ENCODE data around the gene LARGE1. TPM values are rescaled to one million over a fixed set of nuclear protein-coding genes. Genes with fewer than 3 reads are reported as not detected.

LARGE1 gene
- total and polyA plus RNA-seq, 9 of the 15 experiments (the other 6 are each of a cell fraction or from before 2014, with no cell fraction given) = 0.01 to 0.66 (median 0.14) TPM; not detected in 2

DNA sequence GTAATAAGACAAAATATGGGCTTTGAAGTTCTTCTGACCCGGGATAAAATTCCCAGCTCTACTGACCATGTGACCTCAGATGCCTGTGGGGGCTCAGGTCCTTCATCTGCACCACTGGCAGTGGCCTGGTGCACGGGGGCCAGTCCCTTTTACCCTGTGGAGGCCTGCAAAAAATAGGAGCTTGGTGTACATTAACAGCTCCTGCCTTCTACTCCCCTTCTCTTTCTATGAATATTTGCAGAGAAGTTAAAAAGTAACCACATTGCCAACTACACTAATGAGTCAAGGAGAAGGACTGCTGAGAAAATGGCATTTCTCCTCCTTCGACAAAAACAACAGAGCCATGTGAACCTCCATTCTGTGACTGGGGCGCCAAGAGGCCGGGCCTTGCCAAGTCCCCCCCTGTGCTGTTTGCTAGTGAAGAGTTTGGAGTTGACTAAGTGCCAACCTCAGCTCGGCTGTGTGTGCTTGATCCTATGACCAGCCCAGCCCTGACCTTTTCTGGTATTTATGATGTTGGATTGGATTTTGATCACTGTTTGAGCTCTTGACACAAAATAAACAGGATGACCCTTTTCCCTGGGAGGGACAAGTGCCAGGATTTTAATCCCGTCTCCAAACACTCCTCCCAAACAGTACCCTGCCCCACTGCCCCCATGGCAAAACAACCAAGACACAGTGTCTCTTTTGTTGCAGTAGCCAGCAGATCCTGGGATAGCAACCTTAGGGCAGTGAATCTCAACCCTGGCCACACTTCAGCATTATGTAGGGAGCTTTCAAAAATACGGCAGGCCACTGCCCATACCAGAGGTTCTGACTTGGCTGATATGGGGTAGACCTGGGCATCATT, 380.1 kb downstream of the LARGE1 start:
- ATAC-seq (no peak), DNase-seq (ENCODE audit: extremely low read depth in 1 of 4, low spot score in 3 of 4) (no peak), FAIRE-seq (no peak)
- H3K9ac ChIP-seq (ENCODE audit: insufficient read depth in 1 of 2, low read depth in 2 of 2, low read length in 2 of 2) = no peak overlapping the region
- no peak overlapping the region for H3K4me3 ChIP-seq
- no peaks in the 10 kb centered on the region for H3K36me3 ChIP-seq (ENCODE audit: control insufficient read depth, insufficient read depth, low read length)
- H3K27ac ChIP-seq (ENCODE audit: extremely low read depth, low read depth, low read length) = no peak overlapping the region
- no peaks in the 10 kb centered on the region for H3K79me2 ChIP-seq (ENCODE audit: control insufficient read depth, insufficient read depth, low read length)
- no peaks in the 10 kb centered on the region for H3K9me3 ChIP-seq (replicated peaks; ENCODE audit: control insufficient read depth, insufficient read depth, low read depth, low read length)
- 2% methylated on average over 6 of the region's 8 CpGs for WGBS (ENCODE audit: insufficient coverage, low coverage, missing lambda C conversion rate)
- H4K20me1 ChIP-seq (replicated peaks; ENCODE audit: control insufficient read depth, insufficient read depth, low read length) = no peaks in the 10 kb centered on the region
- in situ Hi-C loops (cut with MboI) (no loop called here), intact Hi-C loops (cut with micrococcal nuclease) (no loop called here)
- no TSS peak for BruUV-seq (replicated peaks)
- no peak overlapping the region for H2AFZ ChIP-seq (ENCODE audit: low read depth, low read length)
- ChIA-PET CTCF (ENCODE audit: low intra/inter-chr PET ratio) (no interaction called here), POLR2A (no interaction called here)
- H3K9me1 ChIP-seq (ENCODE audit: control insufficient read depth, insufficient read depth, low read length) = no peaks in the 10 kb centered on the region
- TF ChIP-seq, protein P1, sequence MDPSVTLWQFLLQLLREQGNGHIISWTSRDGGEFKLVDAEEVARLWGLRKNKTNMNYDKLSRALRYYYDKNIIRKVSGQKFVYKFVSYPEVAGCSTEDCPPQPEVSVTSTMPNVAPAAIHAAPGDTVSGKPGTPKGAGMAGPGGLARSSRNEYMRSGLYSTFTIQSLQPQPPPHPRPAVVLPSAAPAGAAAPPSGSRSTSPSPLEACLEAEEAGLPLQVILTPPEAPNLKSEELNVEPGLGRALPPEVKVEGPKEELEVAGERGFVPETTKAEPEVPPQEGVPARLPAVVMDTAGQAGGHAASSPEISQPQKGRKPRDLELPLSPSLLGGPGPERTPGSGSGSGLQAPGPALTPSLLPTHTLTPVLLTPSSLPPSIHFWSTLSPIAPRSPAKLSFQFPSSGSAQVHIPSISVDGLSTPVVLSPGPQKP (CRISPR knock-in tag; IDR thresholded peaks at IDR 0.05) = no peak
- TF ChIP-seq, protein P2, sequence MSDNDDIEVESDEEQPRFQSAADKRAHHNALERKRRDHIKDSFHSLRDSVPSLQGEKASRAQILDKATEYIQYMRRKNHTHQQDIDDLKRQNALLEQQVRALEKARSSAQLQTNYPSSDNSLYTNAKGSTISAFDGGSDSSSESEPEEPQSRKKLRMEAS (CRISPR knock-in tag; IDR thresholded peaks at IDR 0.05) = no peak
- no peaks in the 10 kb centered on the region for H3K27me3 ChIP-seq (ENCODE audit: control insufficient read depth in 2 of 2, insufficient read depth in 2 of 2, low read length in 2 of 2)
- H3K4me2 ChIP-seq (ENCODE audit: insufficient read depth, low read length) = no peak overlapping the region
- no peaks in the 10 kb centered on the region for H3K4me1 ChIP-seq (replicated peaks in 1 of 2; ENCODE audit: control insufficient read depth in 2 of 2, insufficient read depth in 2 of 2, low read length in 2 of 2)

All from K562 (cell line).